Spleen (tissue), 7 donors: ENCODE data around the gene CCDC78.
A peak's percentile ranks its signal among the peaks of the same experiment; 100 is the strongest.

Experiments used
- POLR2A ChIP-seq, 3 donors: fragments of 450-650 bp; IDR thresholded peaks; one replicate each; pipeline ENCODE4 v1.5.1; 2017; ENCODE audit warnings: antibody characterized with exemption in 3 of 3, mild to moderate bottlenecking in 1 of 3
- POLR2AphosphoS5 ChIP-seq, 3 donors: sonication (generic); formaldehyde crosslinking; IDR thresholded peaks; one replicate each; pipeline ENCODE4 v1.5.1; 2017; ENCODE audit warnings: antibody characterized with exemption in 3 of 3
- TF ChIP-seq, protein P1 (sequence below), 11 experiments: fragments of 200-600 bp in 7 of 11; fragments of 450-650 bp in 4 of 11; sonication (generic) in 4 of 11; IDR thresholded peaks in 8 of 11; conservative IDR thresholded peaks in 3 of 11; 1 replicate in 7 of 11; 2 replicates in 4 of 11; pipeline versions ENCODE4 v1.4.0 to v1.8.0; 2016 to 2021; ENCODE audit warnings: antibody characterized with exemption in 11 of 11, inconsistent platforms in 4 of 11, mild to moderate bottlenecking in 1 of 11
- donor health status: DM: no; HTN: no; CAD: no; lungs with moderate emphysema.
- donor health status: DM: no; HTN: no; CAD: no.
- donor health status: DM: no; HTN: no; CAD: no.

DNA sequence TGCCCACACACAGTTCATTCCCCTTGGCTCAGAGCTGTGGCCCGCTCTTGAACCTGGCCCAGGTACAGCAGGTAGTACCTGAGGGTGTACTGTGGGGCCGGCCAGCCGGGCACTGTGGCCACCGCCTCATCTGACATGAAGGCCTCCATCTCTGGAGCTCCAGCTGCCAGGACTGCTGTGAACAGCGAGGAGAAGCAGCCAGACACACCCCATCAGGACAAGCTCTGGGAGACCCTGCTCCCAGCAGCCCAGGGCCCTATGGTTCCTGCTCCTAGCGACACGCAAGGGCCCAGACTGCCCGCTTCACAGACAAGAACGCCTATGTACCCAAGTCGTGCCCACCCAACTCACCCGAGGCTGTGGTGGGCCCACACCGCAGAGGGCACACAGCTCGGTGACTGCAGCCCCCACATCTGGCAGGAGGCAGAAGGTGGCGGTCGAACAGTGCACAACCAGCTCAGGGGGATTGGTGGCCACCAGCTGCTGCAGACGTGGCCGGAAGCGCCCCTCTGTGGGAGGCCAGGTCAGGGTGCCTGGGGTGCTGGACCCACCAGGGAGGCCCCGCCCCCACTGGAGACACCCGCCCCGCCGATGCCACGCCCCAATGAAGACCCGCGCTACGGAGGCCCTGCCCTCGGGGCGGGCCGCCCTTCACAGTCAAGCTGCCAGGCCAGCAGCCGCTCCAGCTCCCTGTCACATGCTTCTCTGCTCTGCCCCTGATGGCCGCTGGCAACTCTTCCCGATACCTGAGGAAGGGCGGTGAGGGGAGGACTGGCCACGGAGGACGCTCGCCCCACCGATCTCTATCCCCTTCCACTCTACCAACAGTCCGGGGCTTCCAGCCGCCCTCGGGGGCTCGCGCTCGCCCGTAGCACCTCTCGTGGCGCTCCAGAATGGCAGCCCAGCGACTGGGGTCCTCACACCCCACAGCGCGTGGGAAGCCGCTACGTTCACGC is 47.1 kb downstream of the CCDC78 start:
- TF ChIP-seq POLR2AphosphoS5 (IDR thresholded peaks at IDR 0.05) (peak in 2 of 3 donors; percentile 2 to 47), POLR2A (IDR thresholded peaks at IDR 0.05) (no peak)
- TF ChIP-seq, protein P1, sequence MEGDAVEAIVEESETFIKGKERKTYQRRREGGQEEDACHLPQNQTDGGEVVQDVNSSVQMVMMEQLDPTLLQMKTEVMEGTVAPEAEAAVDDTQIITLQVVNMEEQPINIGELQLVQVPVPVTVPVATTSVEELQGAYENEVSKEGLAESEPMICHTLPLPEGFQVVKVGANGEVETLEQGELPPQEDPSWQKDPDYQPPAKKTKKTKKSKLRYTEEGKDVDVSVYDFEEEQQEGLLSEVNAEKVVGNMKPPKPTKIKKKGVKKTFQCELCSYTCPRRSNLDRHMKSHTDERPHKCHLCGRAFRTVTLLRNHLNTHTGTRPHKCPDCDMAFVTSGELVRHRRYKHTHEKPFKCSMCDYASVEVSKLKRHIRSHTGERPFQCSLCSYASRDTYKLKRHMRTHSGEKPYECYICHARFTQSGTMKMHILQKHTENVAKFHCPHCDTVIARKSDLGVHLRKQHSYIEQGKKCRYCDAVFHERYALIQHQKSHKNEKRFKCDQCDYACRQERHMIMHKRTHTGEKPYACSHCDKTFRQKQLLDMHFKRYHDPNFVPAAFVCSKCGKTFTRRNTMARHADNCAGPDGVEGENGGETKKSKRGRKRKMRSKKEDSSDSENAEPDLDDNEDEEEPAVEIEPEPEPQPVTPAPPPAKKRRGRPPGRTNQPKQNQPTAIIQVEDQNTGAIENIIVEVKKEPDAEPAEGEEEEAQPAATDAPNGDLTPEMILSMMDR (IDR thresholded peaks at IDR 0.05 in 8 of 11, conservative IDR thresholded peaks at IDR 0.05 in 3 of 11), result no peak
